Astrocyte (in vitro differentiated cells and primary cell): ENCODE data around the gene DSG2. TPM values are rescaled to one million over a fixed set of nuclear protein-coding genes. Genes with fewer than 3 reads are reported as not detected.

Experiments
- DNase-seq: peaks from one replicate; pipeline ENCODE4 v3.0.0-alpha.2; 2010; ENCODE audit warnings: low read depth
- FAIRE-seq: peaks from 2 replicates; lab custom pipeline; 2011; peaks lifted over from hg19 to GRCh38; lab: Jason Lieb, UNC
- H2AFZ ChIP-seq: 2 replicates; pipeline ENCODE4 v1.6.0; 2012; ENCODE audit warnings: low read depth, low read length, inconsistent platforms
- H3K27ac ChIP-seq: 2 replicates; pipeline ENCODE4 v1.5.1; 2011; ENCODE audit warnings: low read depth, low read length, inconsistent platforms
- H3K27me3 ChIP-seq: 2 replicates; pipeline ENCODE4 v1.6.0; 2011; ENCODE audit warnings: low read length, inconsistent platforms; ENCODE audit not compliant: insufficient read depth
- H3K36me3 ChIP-seq: 2 replicates; pipeline ENCODE4 v1.5.1; 2011; ENCODE audit warnings: low read length, inconsistent platforms; ENCODE audit not compliant: insufficient read depth
- H3K4me1 ChIP-seq: 2 replicates; pipeline ENCODE4 v1.5.1; 2011; ENCODE audit warnings: low read length, inconsistent platforms; ENCODE audit not compliant: insufficient read depth
- H3K4me2 ChIP-seq: 2 replicates; pipeline ENCODE4 v1.6.0; 2012; ENCODE audit warnings: low read length, inconsistent platforms
- H3K4me3 ChIP-seq: 2 replicates; pipeline ENCODE4 v1.5.1; 2011; ENCODE audit warnings: low read depth, mild to moderate bottlenecking, low read length, inconsistent platforms; ENCODE audit not compliant: insufficient read depth
- H3K79me2 ChIP-seq: 2 replicates; pipeline ENCODE4 v1.6.0; 2012; ENCODE audit warnings: mild to moderate bottlenecking, low read length, inconsistent platforms; ENCODE audit not compliant: insufficient read depth
- H3K9ac ChIP-seq: 2 replicates; pipeline ENCODE4 v1.6.0; 2012; ENCODE audit warnings: mild to moderate bottlenecking, low read length, inconsistent platforms
- H3K9me3 ChIP-seq: 2 replicates; pipeline ENCODE4 v1.5.1; 2012; ENCODE audit warnings: low read depth, mild to moderate bottlenecking, low read length, inconsistent platforms; ENCODE audit not compliant: insufficient read depth
- H4K20me1 ChIP-seq: 2 replicates; pipeline ENCODE4 v1.6.0; 2012; ENCODE audit warnings: low read length, inconsistent platforms; ENCODE audit not compliant: insufficient read depth
- H3K27ac Mint-ChIP-seq: one replicate; pipeline ENCODE4 v1.8.0; 2021; ENCODE audit warnings: mild to moderate bottlenecking, mixed read lengths; ENCODE audit not compliant: unreplicated experiment
- H3K27me3 Mint-ChIP-seq: one replicate; pipeline ENCODE4 v1.8.0; 2021; ENCODE audit warnings: low read depth, mixed read lengths; ENCODE audit not compliant: unreplicated experiment
- H3K36me3 Mint-ChIP-seq: one replicate; pipeline ENCODE4 v1.8.0; 2021; ENCODE audit warnings: low read depth, mixed read lengths; ENCODE audit not compliant: unreplicated experiment
- H3K4me1 Mint-ChIP-seq: one replicate; pipeline ENCODE4 v1.8.0; 2021; ENCODE audit warnings: low read depth, mixed read lengths; ENCODE audit not compliant: unreplicated experiment
- H3K4me3 Mint-ChIP-seq: one replicate; pipeline ENCODE4 v1.8.0; 2021; ENCODE audit warnings: mild to moderate bottlenecking, moderate library complexity, mixed read lengths; ENCODE audit not compliant: unreplicated experiment
- H3K9me3 Mint-ChIP-seq: one replicate; pipeline ENCODE4 v1.8.0; 2021; ENCODE audit warnings: mild to moderate bottlenecking, mixed read lengths; ENCODE audit not compliant: unreplicated experiment
- CTCF ChIP-seq: IDR thresholded peaks from 2 replicates; pipeline ENCODE4 v1.5.1; 2011; ENCODE audit warnings: low read depth, mild to moderate bottlenecking, inconsistent platforms, low read length, moderate library complexity; ENCODE audit not compliant: insufficient read depth
- EZH2 ChIP-seq: IDR thresholded peaks from 2 replicates; pipeline ENCODE4 v1.6.1; 2012; ENCODE audit warnings: mild to moderate bottlenecking, low read length, inconsistent platforms; ENCODE audit not compliant: insufficient read depth
- total RNA-seq: library from RNA; stranded (reverse); gene quantifications from 2 replicates; pipeline ENCODE4 v1.2.1, GENCODE V29; 2021

DSG2 gene
- total RNA-seq, 1 donor from 2014 or later = 154 TPM

GRCh38 chr18:31491586-31491985 is 6.4 kb upstream of the DSG2 start:
- Histone ChIP-seq H4K20me1 (no peaks in the 10 kb centered on the region), H3K4me3 (no peak overlapping the region), H3K27me3 (no peaks in the 10 kb centered on the region), H3K9me3 (no peaks in the 10 kb centered on the region), H3K4me2 (no peak overlapping the region), H3K27ac (no peak overlapping the region), H3K9ac (no peak overlapping the region), H3K79me2 (no peaks in the 10 kb centered on the region), H2AFZ (no peak overlapping the region), H3K36me3 (no peaks in the 10 kb centered on the region), H3K4me1 (peaks cover 9% of the 10 kb centered on the region)
- DNase-seq (no peak), FAIRE-seq (no peak)
- Mint-ChIP-seq H3K27ac (no peak overlapping the region), H3K9me3 (no peaks in the 10 kb centered on the region), H3K4me1 (peaks cover 33% of the 10 kb centered on the region), H3K36me3 (no peaks in the 10 kb centered on the region), H3K27me3 (no peaks in the 10 kb centered on the region), H3K4me3 (no peak overlapping the region)
- TF ChIP-seq EZH2 = no peak
- no peak for TF ChIP-seq CTCF

- Mint-ChIP-seq H3K9me3 (no peaks in the 10 kb centered on the region), H3K4me1 (peaks cover 23% of the 10 kb centered on the region), H3K27me3 (no peaks in the 10 kb centered on the region), H3K27ac (no peak overlapping the region), H3K36me3 (no peaks in the 10 kb centered on the region), H3K4me3 (no peak overlapping the region)
- Histone ChIP-seq H3K27ac (no peak overlapping the region), H3K9ac (no peak overlapping the region), H3K27me3 (no peaks in the 10 kb centered on the region), H3K9me3 (no peaks in the 10 kb centered on the region), H3K4me2 (no peak overlapping the region), H3K4me3 (no peak overlapping the region), H2AFZ (no peak overlapping the region), H3K4me1 (peaks cover 4% of the 10 kb centered on the region), H3K36me3 (no peaks in the 10 kb centered on the region), H3K79me2 (no peaks in the 10 kb centered on the region), H4K20me1 (no peaks in the 10 kb centered on the region)
- DNase-seq (no peak), FAIRE-seq (no peak)
- no peak for TF ChIP-seq EZH2
- TF ChIP-seq CTCF = no peak
Observed at GRCh38 chr18:31492671-31493070, 5.3 kb upstream of the DSG2 start.

GRCh38 chr18:31493171-31493570 is 4.8 kb upstream of the DSG2 start:
- H3K4me1 Mint-ChIP-seq = peaks cover 18% of the 10 kb centered on the region
- no peaks in the 10 kb centered on the region for H3K36me3 Mint-ChIP-seq
- Histone ChIP-seq H3K9ac (no peak overlapping the region), H3K36me3 (no peaks in the 10 kb centered on the region), H4K20me1 (no peaks in the 10 kb centered on the region), H3K27me3 (no peaks in the 10 kb centered on the region), H3K27ac (no peak overlapping the region), H3K4me3 (no peak overlapping the region), H3K79me2 (no peaks in the 10 kb centered on the region), H2AFZ (no peak overlapping the region), H3K4me1 (no peaks in the 10 kb centered on the region), H3K9me3 (no peaks in the 10 kb centered on the region), H3K4me2 (no peak overlapping the region)
- H3K9me3 Mint-ChIP-seq = no peaks in the 10 kb centered on the region
- no peaks in the 10 kb centered on the region for H3K27me3 Mint-ChIP-seq
- FAIRE-seq = no peak
- TF ChIP-seq EZH2 = no peak
- no peak for TF ChIP-seq CTCF
- H3K27ac Mint-ChIP-seq = no peak overlapping the region
- no peak overlapping the region for H3K4me3 Mint-ChIP-seq
- no peak for DNase-seq
